GM19372 (cell line): ENCODE measurements around the gene LRCH3.

Experiments used
- ATAC-seq: cut with Tn5 transposase; IDR thresholded peaks from one replicate; pipeline ENCODE4 v1.9.1; 2021; ENCODE audit warnings: mild to moderate bottlenecking, low read depth, moderate library complexity; ENCODE audit not compliant: unreplicated experiment

LRCH3 gene

DNA sequence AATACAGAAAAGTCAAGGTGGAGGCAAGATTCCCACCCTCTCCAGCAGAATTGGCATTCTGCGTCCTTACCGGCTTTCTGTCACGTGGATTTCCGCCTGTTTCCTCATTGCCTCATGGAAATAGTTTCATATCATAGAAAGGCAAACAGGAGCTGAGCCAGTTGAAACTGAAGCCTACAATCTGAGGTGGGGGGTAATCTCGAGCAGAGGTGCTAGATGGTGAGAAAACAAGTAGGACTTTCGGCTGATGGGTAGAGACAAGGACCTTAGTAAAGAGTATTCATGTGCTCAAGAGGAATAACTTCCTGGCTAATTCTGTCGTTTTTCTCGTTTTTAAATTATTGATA lies 39.9 kb downstream of the LRCH3 start:
- no peak for ATAC-seq

DNA sequence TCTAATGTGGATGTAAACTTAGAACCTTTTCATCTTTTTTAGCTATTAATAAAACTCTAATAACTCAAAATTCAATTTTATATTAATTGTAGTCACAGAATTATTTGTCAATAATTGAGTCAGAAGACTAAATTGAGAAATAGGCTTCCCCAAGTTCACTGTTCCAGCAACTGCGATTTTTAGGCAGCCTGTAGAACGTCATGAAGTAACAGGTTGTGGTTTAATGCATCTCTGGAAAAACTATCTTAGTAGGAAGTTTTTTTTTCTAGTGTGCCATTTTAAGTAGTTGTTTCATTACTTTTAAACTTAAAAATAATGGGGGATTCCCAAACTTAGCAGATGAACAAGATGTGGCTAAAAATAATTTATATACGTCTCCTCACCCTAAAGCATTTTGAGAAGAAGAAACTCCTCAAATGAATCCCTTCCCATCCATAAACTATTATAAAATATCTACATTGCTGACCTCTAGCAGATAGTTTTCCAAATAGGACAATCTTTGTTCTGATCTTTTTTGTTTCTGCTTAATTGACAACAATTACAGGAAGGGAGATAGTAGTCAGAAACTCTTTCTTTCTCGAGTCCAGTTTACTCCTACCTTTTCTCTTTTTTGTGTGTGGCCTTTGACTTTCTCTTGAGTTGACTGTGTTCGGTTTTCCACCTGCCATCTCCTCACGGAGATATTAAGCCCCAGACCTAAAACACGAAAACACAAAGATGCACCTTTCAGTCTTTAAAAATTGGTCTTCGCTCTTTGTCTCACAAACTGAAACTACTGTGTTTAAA lies 43.1 kb downstream of the LRCH3 start:
- ATAC-seq, result no peak

DNA sequence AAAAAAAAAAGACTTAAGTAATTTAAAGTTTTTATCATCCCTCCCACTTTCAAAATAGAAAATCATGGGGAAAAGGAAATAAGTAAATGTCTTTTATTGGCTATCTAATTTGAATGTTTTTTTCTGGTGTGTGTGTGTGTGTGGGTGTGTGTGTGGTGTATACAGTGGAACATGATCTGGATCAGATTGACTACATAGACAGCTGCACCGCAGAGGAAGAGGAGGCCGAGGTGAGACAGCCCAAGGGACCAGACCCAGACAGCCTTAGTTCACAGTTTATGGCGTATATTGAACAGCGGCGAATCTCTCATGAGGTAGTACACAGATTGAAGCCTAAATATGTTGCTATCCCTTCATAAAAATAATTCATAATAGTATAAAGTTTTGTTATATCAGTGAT lies 44.5 kb downstream of the LRCH3 start:
- no peak for ATAC-seq

DNA sequence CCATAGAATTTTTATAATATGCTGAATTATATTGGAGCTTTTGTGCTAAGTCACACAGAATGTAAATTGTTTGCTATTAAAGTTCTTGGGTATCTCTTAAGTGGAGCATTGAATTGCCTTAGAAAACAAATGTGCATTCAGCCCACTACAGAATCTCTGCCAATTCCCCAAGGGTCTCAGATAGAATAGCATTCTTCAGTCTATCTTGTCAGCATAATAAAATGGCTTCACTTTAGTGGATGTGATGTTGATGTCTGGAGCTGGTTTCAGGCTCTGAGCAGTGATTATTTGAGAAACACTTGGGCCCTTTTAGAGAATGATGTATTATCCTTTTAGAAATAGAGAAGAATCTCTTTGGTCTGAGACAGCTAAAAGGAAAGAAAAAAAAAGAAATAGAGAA lies 45.2 kb downstream of the LRCH3 start:
- ATAC-seq, result no peak

DNA sequence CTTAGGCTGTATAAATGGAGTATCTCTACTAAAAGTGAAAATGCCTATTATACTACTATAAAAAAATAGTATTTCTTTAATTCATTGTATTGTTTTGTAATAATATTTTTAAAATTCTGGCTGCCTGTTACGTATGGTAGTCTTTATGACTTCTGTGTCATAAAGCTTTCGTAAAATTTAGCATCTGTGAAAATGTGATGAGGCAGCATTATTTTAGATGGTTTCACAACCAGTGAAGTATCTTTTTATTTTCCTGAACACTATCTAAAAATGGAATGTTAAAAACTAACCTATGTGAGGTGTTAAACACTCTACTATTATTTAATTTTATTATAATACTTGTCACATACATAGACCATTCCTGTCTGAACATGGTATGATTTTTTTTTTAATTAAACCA lies 46.2 kb downstream of the LRCH3 start:
- ATAC-seq, result no peak

DNA sequence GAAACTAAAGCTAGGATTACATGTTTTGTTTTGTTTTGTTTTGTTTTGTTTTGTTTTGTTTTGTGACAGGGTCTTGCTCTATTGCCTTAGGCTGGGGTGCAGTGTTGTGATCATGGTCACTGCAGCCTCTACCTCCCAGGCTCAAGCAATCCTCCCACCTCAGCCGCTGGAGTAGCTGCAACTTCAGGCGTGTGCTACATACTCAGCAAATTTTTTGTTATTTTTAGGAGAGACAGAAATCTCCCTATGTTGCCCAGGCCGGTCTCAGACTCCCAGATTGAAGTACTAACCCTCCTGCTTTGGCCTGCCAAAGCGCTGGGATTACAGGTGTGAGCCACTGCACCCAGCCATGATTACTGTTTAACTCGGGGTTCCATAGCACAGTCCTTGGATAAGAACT lies 50.7 kb downstream of the LRCH3 start:
- ATAC-seq, result no peak

DNA sequence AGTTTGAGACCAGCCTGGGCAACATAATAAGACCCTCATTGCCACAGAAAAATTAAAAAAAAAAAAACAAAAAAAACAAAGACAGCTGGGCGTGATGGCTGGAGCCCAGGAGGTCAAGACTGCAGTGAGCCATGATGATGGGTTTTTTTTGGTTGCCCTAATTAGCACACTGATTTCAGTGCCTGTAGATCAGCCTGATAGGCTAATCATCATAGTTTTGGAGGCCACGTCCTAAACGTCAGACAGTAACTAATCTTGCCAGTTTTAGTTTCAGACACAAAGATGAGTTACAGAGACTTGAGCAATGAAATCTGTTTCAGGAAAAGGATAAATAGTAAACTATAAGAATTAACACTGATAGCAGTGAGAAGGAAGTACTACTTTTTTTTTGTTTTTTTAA lies 55.4 kb downstream of the LRCH3 start:
- ATAC-seq, result no peak

DNA sequence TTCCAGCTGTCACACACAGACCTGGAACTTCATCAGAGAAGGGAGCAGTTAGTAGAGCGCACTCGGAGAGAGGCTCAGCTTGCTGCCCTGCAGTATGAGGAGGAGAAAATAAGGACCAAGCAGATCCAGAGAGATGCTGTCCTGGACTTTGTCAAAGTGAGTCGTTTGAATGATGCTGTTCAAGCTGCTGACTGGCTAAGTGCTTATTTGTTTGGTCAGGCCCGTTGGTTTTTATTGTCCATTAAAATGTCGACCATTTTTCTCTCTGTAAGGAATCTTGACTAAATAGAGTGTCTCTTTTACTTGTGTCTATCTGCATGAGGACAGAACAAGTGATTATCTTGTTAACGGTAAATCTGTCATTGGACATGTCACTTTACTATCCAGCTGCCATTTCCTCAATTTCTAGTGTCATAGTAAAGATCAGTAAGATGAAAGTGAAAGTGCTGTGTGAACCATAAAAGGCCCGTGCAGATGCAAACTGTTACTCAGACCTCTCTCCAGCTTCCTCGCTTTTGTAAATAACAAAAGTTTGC lies 56.9 kb downstream of the LRCH3 start:
- ATAC-seq, result peak; percentile 86

DNA sequence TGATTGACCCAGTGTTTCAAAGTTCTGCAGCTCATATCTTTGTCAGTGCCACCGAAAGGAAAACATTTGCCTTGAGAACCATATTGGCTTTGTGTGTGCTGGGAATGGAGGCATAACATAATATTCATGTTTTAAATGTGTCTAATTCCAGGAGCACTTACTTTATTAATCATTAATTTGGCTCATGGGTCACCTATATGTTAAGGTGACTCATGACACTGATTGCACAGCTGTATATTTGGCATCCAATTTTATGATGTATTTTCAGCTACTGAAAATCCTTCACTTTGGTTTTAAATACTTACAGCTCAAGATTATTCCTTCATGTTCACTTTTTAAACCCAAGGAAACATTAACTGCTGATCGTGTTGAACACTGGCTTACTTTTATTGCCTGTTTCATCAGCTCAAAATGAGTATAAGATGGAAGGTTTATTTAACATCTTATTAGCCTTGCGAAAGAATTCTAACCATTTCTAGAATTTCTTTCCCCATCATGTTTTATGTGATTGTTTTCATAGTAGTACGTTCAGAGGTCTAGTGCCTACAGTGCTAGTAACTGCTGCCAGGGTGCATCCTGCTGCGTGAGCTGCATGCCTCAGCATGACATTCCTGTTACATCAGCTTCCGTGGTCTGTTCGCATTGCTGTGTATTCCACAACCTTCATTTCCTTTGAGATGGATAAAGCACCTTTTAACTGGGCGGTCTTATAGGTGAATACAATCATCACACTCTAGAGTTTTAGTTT lies 63.7 kb downstream of the LRCH3 start:
- ATAC-seq, result no peak

DNA sequence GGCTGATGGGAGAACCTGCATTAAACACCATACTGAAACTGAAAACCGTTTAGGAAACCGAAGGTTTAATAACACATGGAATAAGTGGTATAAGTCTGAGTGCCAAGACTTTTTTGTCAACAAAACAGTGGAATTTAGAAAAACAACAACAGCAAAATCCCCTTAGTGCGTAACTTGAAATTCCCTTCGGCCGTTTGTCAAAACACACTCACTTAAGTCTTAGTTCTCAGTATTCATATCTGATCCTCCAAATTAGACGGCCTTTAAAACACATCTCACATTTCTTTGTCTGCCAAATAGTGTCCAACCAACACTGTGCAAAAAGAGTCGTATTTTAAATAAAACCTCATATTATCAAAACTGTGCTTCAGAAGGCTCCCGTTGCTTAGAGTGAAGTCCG lies 64.5 kb downstream of the LRCH3 start:
- ATAC-seq, result no peak

DNA sequence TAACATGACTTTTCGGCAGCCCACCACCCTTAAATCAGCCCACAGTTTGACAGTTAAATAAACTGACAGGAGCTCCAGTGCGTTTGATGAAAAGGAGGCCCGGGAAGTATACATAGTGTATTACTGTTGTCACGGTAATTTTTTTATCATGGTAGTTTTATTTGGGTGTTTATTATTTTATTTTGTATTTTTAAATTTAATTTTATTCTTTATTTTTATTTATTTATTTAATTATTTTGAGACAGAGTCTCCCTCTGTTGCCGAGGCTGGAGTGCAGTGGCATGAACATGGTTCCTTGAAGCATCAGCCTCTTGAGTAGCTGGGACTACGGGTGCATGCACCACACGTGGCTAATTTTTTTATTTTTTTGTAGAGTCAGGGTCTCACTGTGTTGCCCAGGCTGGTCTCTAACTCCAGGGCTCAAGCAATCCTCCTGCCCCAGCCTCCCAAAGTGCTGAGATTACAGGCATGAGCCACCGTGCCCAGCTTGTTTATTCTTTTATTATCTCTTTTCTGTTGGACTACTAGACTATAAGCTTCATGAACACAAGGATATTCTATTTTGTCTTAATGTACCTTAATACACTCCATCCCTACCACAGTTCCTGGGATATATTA lies 65.3 kb downstream of the LRCH3 start:
- no peak for ATAC-seq

DNA sequence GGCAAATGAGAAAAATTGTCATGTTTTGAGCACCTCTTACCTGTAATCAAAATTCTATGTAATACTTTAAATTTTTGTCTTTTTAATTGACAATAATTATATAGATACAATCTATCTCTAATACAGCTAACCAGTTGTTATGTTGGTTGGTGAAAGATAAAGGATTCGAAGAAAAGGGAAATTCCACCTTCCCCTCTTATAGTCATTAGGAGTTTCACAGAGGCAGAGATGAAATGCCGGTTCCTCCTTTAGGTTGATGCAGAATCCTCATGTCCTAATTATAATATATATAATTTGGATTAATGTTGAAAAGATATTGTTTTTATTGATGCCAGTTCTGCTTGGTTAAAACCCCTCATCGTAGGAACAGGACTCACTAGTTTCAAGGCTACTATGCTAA lies 67.1 kb downstream of the LRCH3 start:
- ATAC-seq, result no peak

DNA sequence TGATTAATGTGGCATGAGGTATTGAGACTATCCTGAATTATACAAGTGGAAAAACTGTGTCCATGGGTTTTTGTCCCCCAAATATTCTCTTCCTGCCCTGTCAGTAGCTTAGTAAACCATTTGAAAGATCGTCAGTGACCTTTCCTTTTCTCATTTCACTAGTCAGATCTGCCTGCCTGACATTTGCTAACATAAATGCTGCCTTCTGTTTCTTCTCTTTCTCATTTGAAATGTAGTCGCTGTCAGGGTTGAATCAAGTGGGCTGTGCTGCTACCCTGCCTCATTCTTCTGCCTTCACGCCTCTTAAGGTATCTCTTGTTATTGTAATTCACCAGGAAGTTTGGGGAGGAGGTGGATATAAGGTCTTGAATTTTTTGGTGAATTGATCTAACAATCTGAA lies 67.5 kb downstream of the LRCH3 start:
- no peak for ATAC-seq

DNA sequence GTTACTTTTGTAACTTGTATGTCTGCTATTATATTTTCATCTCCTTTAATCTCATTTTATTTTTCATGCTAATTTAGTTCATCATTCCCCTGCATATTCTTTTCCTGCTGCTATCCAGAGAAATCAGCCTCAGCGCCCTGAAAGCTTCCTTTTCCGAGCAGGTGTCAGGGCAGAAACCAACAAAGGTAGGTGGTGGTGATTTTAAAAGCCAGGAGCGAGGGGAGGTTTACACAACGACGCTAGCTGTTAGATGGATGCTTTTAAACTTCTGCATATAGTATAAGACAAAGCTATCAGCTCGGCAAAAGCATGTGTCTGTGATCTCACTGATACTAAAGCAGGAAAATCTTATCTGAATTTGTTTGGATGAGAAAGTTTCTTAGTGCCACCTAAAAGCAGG lies 75.0 kb downstream of the LRCH3 start:
- no peak for ATAC-seq

DNA sequence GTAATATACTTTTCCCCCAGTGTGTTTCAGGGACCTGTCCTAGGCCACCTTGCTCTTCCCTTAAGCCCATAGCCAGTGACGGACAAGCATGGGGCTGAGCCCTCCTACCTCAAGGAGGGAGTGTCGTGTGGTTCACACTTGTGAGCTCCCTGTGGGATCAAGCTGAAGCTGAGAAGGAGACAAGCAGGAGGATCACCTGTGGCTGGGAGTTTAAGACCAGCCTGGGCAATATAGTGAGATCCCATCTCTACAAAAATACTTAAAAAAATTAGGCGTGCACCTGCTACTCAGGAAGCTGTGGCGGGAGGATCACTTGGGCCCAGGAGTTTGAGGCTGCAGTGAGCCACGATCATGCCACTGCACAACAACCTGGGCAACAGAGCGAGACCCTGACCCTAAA lies 82.3 kb downstream of the LRCH3 start:
- ATAC-seq, result no peak

DNA sequence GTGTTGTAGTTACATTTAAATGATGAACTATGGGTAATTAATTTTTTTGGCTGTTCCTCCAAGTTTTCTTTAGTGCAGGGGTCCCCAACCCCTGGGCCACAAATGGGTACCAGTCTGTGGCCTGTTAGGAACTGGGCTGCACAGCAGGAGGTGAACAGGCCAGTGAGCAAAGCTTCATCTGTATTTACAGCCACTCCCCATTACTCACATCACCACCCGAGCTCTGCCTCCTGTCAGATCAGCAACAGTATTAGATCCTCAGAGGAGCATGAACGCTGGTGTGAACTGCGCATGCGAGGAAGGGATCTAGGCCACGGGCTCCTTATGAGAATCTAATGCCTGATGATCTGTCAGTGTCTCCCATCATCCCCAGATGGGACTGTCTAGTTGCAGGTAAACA lies 83.0 kb downstream of the LRCH3 start:
- no peak for ATAC-seq

DNA sequence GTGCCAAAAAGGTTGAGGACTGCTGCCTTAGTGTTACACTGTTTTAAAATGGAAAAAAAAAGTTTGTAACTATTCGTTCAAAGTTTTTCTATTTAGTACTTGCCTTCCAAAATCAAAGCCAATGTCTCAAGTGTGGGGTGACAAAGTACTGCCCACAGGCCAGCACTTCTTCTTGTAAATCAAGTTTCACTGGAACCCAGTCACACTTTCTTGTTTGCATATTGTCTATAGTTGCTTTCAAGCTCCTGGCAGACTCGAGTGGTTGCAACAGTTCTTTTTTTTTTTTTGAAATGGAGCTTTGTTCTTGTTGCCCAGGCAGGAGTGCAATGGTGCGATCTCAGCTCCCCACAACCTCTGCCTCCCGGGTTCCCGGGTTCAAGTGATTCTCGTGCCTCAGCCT lies 83.6 kb downstream of the LRCH3 start:
- ATAC-seq, result no peak

DNA sequence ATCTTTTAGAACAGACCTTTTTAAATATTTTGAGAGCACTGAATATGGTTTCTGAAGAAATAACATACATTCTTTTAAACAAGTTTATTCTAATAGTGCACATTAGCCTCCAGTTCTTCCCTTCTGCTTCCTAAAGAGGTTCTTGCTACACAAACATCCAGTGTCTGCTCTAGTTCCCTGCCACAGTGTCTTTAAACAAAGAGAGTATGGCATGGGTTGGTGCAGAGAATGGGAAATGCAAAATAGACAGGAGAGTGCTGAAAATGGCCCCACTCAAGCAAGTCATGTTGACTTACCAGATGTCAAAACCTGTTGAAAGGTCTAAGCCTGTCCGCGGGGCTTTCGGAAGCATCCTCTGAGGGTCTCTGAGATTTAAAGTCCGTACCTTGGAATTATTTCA lies 86.8 kb downstream of the LRCH3 start:
- no peak for ATAC-seq

DNA sequence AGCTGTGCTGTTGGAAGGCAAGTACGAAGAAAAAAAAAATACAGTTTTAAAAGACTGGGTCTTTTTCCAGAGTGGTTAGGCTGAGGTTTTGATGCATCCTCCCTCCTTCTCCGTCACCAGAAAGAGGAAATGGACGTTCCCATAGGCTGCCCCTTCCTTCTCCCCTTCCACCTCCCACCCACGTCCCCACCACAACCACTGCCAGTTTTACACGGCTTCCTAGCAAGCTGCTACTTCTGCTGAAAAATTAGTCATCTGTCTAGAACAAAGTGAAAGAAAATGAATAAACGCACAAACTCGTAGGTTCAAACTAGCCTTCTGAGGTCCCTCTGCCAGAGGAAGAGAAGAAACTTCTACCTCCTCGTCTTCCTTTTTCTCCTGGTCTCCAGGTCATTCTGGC lies 87.4 kb downstream of the LRCH3 start:
- no peak for ATAC-seq

DNA sequence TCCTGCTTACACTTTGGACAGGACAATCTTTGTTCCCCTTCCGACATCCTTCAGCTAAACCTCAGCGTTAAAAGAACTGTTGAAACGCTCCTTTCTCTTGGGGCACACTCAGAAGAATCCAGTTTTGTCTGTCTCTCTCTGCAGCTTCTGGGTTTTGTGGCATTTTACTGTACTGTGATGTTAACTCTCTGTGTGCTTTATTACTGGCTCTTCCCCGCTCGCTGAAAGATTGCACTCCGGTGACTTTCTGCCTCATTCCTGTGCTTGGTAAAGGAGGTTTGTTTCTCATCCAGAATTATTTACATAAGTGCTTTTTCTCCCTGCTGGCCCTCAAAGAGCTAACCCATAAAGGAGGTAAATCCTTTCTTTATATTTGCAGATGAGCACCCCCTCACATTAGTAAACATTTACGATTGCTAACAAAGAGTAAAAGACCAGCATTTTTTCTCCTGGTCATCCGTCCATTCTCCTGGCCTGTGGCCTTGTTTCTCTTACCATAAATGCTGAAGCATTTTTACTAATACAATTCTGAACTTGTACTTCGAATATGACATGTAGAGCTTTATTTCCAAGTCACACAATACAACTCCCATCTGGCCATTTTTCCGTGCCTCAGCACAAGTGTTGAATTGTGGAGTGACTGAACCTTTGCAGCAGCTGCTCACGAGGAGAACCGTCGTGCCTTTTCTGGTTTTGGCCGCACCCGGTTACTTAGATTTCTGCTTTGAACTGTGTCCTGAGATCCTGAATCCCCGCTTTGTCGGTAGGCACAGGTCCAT lies 89.6 kb downstream of the LRCH3 start:
- no peak for ATAC-seq
